Endothelial cell (in vitro differentiated cells): ENCODE measurements around the gene DBNDD2. TPM values are rescaled to one million over a fixed set of nuclear protein-coding genes. Genes with fewer than 3 reads are reported as not detected.
A peak's percentile ranks its signal among the peaks of the same experiment; 100 is the strongest.

Experiments used
- DNase-seq: peaks from one replicate; pipeline ENCODE4 v3.0.0; 2021; ENCODE audit warnings: low spot score
- H3K27ac Mint-ChIP-seq: one replicate; pipeline ENCODE4 v1.8.0; 2021; ENCODE audit warnings: mixed read lengths, inconsistent platforms; ENCODE audit not compliant: unreplicated experiment
- H3K27me3 Mint-ChIP-seq: one replicate; pipeline ENCODE4 v1.8.0; 2021; ENCODE audit warnings: mild to moderate bottlenecking, moderate library complexity, mixed read lengths, inconsistent platforms; ENCODE audit not compliant: unreplicated experiment
- H3K36me3 Mint-ChIP-seq: one replicate; pipeline ENCODE4 v1.8.0; 2021; ENCODE audit warnings: mild to moderate bottlenecking, low read depth, mixed read lengths, inconsistent platforms; ENCODE audit not compliant: unreplicated experiment
- H3K4me1 Mint-ChIP-seq: one replicate; pipeline ENCODE4 v1.8.0; 2021; ENCODE audit warnings: mild to moderate bottlenecking, mixed read lengths, inconsistent platforms; ENCODE audit not compliant: unreplicated experiment
- H3K4me3 Mint-ChIP-seq: one replicate; pipeline ENCODE4 v1.8.0; 2021; ENCODE audit warnings: mild to moderate bottlenecking, mixed read lengths, inconsistent platforms; ENCODE audit not compliant: unreplicated experiment
- H3K9me3 Mint-ChIP-seq: one replicate; pipeline ENCODE4 v1.8.0; 2021; ENCODE audit warnings: mixed read lengths, inconsistent platforms; ENCODE audit not compliant: unreplicated experiment
- total RNA-seq: library from RNA; stranded (reverse); fragmentation: NEBNext Ultra II Directional; extraction: Animal tissue kit (Norgen Biotek cat#: 25700); gene quantifications from one replicate; pipeline ENCODE4 v1.2.1, GENCODE V29; 2021; ENCODE audit not compliant: unreplicated experiment
- TF ChIP-seq, protein P1 (sequence below): fragments of 200-600 bp; sonication (generic); IDR thresholded peaks from one replicate; pipeline ENCODE4 v1.5.0; 2021; ENCODE audit warnings: antibody characterized with exemption; ENCODE audit not compliant: unreplicated experiment

The DBNDD2 gene
- total RNA-seq, 1 donor from 2014 or later = 2.0 TPM

DNA sequence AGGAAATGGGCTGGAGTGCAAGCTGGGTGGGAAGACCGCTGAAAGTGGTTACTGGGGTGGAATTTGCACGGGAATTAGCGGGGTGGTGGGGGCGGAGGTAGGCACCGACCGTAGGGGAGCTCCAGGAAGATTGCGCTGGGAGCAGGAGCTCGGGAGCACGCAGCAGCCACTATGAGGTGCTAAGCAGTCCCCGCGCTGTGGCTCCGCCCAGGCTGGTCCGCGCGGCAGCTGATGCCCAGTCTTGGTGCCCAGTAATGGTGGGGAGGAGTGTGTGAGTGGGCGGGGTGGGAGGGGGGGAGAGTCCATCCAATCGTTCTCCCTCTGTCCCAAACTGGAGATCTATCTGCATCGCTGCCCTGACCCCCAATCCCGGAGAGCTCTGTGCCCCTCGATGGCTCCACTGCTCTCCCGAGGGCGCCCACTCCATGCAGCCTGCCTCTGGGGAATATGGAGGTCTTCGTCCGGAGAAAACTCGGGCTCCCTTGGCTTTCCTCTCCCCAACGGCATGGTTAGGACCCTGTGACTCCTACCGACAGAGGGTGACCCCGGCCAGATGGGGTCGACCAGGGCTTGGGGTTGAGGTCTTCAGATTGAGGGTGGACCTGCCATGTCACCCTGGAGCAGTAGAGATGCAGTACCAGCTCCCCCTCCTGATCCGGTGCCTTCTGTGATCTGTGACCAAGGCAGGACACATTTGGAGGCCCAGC, 35.3 kb upstream of the DBNDD2 start:
- peak overlapping the region; percentile 10 for H3K4me3 Mint-ChIP-seq
- peaks cover 9% of the 10 kb centered on the region for H3K4me1 Mint-ChIP-seq
- TF ChIP-seq, protein P1, sequence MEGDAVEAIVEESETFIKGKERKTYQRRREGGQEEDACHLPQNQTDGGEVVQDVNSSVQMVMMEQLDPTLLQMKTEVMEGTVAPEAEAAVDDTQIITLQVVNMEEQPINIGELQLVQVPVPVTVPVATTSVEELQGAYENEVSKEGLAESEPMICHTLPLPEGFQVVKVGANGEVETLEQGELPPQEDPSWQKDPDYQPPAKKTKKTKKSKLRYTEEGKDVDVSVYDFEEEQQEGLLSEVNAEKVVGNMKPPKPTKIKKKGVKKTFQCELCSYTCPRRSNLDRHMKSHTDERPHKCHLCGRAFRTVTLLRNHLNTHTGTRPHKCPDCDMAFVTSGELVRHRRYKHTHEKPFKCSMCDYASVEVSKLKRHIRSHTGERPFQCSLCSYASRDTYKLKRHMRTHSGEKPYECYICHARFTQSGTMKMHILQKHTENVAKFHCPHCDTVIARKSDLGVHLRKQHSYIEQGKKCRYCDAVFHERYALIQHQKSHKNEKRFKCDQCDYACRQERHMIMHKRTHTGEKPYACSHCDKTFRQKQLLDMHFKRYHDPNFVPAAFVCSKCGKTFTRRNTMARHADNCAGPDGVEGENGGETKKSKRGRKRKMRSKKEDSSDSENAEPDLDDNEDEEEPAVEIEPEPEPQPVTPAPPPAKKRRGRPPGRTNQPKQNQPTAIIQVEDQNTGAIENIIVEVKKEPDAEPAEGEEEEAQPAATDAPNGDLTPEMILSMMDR = no peak
- peaks cover 3% of the 10 kb centered on the region for H3K27me3 Mint-ChIP-seq
- H3K9me3 Mint-ChIP-seq = no peaks in the 10 kb centered on the region
- H3K36me3 Mint-ChIP-seq = peaks cover 6% of the 10 kb centered on the region
- H3K27ac Mint-ChIP-seq = no peak overlapping the region
- DNase-seq = no peak

DNA sequence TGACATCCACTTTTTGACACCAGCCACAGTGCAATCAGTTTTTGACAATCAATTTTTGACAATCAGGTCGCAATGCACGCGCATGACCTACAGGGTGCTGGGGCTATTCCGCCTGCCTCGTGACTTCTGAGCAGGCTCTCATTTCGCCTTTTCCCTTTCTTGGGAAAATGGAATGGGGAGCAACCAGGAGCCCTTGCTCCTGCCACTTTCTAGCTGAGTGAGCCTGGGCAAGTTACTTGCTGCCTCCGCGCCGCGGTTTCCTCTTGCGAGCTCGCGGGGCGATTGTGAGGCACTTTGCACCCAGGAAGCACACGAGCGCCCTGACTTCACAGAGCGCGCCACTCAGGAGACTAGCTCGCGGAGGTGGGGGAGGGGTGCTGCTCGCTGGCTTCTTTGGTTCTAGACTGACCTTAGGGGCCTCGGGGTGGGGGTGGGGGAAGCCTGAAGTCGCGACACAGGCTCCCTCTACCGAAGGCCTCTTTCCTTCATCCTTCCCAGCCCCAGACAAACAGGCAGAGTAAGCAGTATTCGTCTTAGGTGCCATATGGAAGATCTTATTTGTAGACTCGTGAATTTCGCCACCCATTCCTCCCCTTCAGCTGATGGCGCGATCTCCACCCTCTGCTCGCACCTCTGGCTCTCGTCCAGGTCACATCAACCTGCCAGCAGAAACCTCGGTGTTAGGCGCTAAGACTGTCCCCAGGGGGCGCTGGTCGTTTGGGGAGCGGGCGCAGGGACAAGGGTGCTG, 34.6 kb upstream of the DBNDD2 start:
- Mint-ChIP-seq H3K9me3 (no peaks in the 10 kb centered on the region), H3K4me1 (peaks cover 3% of the 10 kb centered on the region), H3K27ac (no peak overlapping the region), H3K36me3 (no peaks in the 10 kb centered on the region), H3K27me3 (peaks cover 3% of the 10 kb centered on the region), H3K4me3 (peak overlapping the region; percentile 71)
- DNase-seq = peak; percentile 90
- TF ChIP-seq, protein P1 = peak; percentile 70

DNA sequence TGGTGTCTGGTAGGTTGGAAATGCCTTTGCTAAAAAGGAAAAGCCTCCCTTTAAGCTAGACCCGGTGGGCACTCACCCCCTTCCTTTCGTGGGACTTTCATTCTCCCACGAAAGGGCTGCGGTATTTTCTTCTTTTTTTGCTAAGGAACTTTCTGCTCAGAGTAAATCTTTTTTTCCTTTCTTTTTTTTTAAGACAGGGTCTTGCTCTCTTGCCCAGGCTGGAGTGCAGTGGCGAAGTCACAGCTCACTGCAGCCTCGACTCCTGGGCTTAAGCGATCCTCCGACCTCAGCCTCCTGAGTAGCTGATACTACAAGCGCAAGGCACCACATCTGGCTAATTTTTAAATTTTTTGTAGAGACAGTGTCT, 34.0 kb upstream of the DBNDD2 start:
- peaks cover 3% of the 10 kb centered on the region for H3K4me1 Mint-ChIP-seq
- no peak overlapping the region for H3K27ac Mint-ChIP-seq
- H3K4me3 Mint-ChIP-seq = no peak overlapping the region
- no peaks in the 10 kb centered on the region for H3K36me3 Mint-ChIP-seq
- TF ChIP-seq, protein P1 = no peak
- peaks cover 3% of the 10 kb centered on the region for H3K27me3 Mint-ChIP-seq
- no peaks in the 10 kb centered on the region for H3K9me3 Mint-ChIP-seq
- DNase-seq = no peak

DNA sequence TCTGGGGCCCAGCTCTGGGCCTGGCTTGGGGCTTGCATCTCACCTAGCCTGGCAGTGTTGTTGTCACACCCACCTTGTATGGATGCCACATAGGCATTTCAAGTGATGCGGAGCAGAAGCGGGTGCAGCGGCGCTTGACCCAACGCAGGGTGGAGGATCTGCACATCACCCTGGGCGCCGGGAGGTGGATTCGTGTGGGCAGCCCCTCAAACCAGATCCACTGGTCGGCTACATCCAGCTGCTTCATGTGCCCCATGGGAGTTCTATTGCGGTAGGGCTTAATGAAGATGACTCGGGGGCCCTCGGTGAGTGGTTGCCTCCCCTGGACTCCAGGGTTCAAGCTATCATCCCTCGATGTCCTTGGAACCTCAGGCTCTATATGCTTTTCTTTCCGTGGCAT, 33.1 kb upstream of the DBNDD2 start:
- H3K27ac Mint-ChIP-seq = no peak overlapping the region
- peaks cover 3% of the 10 kb centered on the region for H3K4me1 Mint-ChIP-seq
- H3K36me3 Mint-ChIP-seq = no peaks in the 10 kb centered on the region
- peaks cover 3% of the 10 kb centered on the region for H3K27me3 Mint-ChIP-seq
- no peaks in the 10 kb centered on the region for H3K9me3 Mint-ChIP-seq
- H3K4me3 Mint-ChIP-seq = no peak overlapping the region
- no peak for DNase-seq
- TF ChIP-seq, protein P1 = no peak

DNA sequence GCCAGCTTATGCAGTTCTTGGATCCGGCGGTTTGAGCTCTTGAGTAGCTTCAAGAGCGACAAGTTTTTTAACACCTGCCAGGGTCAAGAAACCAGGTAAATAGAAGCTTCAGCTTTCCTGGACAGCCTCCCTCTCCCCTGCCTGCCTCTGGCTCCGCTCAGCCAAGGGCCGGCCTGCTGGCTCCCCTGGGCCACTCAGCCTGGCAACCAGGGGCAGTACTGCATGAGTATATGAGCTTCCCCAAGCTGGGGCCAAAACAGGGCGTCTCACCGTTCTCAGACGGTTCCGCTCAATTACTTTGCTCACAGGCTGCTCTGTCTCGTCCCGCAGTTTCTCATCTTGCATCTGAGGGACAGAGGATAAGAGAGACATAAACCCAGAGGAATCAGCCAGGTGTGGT, 30.8 kb upstream of the DBNDD2 start:
- no peaks in the 10 kb centered on the region for H3K36me3 Mint-ChIP-seq
- H3K27ac Mint-ChIP-seq = no peak overlapping the region
- H3K27me3 Mint-ChIP-seq = peaks cover 3% of the 10 kb centered on the region
- DNase-seq = no peak
- H3K4me1 Mint-ChIP-seq = peaks cover 3% of the 10 kb centered on the region
- H3K9me3 Mint-ChIP-seq = no peaks in the 10 kb centered on the region
- H3K4me3 Mint-ChIP-seq = no peak overlapping the region
- TF ChIP-seq, protein P1 = no peak
